GM18520 (cell line): ENCODE data around the gene C1R.
"Not testable (repeated sequence)": the region's sequence is repeated elsewhere in the genome, so short reads cannot be mapped to it uniquely, and the experiment has no call there.

Experiments used
- ATAC-seq: cut with Tn5 transposase; IDR thresholded peaks from one replicate; pipeline ENCODE4 v1.9.1; 2021; ENCODE audit not compliant: unreplicated experiment

C1R gene

DNA sequence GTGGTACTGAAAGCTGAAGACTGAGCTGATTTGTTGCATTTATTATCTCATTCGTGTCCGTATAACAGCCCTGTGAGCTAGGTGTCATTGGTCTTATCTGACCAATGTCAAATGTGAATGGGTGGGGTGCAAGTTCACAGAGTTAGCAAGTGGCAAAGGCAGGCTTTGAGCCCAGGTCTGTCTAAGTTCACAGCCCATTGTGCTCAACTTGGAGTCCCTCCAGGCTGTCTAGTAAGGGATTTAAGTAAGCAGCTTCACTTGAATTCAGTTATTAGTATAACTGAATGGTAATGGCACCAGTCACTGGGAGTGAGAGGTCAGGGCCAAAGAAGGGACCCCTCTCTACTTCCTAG lies 23.3 kb downstream of the C1R start:
- ATAC-seq: no peak

DNA sequence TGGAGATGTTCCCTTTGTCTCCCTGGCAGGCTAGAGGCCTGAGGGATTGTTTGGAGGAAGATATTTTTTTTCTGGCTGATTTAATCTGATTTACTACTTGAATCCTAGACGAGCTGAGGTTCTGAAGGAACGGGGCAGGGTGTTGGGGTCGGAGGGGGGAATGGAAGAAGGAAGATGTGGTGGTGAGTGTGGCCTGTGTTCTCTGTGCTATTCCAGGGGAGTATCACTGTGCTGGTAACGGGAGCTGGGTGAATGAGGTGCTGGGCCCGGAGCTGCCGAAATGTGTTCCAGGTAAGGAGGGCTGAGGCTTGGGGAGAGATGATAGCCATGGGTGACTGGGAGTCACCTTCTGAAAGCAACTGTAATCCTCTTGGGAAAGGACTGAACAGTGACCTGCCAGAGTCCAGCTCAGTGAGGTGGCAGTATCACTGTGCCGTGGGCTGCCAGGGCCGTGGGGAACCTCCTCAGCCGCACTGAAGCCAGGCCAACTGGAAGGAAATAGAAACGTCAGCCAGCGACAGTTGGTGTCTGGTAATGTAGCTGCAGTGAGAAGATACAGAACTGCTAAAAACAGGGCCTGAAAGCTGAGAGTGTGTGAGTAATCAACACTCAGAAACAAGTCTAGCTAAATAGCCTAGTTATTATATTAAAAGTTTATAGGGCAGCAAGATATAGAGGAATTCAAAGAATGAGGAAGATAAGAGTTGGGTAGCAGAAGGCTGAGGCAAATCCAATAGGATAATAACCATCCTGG lies 23.8 kb downstream of the C1R start:
- ATAC-seq: no peak

DNA sequence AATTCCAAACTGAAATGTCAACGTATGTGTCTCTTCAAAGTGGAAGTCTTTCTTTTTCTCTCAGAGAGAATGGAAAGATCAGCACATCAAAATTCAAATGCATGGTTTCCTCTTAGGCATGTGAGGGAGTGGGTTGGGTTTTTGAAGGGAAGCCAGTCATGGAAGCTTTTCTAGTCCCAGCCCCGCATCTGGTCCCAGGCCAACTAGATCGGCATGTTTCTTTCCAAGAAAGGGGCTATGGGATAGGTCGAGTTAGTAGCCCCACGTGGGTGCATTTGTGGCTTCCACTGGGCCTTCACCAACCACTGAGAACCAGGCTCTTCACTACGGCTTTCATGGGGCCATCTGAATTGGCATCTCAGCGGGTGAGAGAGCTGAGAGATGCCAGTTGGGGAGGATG lies 25.1 kb downstream of the C1R start:
- no peak for ATAC-seq

DNA sequence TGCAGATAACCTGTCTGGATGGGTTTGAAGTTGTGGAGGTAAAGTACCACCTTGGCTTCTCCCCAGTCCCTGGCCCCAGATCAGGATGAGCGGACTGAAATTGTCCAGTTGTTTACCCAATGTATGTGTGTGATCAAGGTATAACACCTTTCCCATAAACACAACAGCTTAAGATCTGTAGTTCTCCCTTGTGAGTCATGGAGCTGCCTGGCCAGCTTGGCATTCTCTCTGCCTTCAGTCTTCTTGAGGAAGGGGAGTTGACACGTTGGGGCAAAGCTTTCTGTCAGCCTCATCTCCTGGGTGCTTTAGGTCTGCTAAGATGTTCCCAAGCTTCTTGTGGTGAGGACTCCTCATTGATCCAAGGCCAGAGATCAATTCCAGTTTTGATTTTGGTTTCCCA lies 25.6 kb downstream of the C1R start:
- no peak for ATAC-seq

DNA sequence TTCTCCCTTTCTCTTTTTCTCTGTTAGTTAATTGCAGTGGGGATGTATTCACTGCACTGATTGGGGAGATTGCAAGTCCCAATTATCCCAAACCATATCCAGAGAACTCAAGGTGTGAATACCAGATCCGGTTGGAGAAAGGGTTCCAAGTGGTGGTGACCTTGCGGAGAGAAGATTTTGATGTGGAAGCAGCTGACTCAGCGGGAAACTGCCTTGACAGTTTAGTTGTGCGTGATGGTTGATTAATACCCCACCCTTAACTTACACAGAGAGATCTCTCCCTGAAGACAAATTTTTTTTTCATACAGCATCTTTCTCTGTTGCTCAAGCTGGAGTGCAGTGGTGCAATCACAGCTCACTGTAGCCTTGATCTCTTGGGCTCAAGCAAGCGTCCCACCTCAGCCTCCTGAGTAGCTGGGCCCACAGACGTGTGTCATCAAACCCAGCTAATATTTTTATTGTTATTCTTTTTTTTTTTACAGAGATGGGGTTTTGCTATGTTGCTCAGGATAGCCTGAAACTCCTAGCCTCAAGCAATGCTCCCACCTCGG lies 27.1 kb downstream of the C1R start:
- no peak for ATAC-seq

DNA sequence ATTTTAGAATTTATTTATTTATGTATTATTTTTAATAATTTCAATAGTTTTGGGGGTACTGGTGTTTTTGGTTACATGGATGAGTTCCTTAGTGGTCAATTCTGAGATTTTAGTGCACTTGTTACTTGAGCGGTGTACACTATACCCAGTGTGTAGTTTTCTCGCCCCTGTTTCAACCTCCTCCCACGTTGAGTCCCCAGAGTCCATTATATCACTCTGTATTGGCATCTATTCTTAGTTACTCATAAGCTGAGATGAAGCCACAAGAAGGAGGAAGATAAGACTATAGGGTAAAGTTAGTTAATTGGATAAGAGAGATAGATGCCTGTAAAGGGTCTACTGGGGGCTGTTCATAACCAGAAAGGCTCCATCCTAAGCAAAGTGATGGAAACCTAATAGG lies 27.7 kb downstream of the C1R start:
- ATAC-seq: no peak

DNA sequence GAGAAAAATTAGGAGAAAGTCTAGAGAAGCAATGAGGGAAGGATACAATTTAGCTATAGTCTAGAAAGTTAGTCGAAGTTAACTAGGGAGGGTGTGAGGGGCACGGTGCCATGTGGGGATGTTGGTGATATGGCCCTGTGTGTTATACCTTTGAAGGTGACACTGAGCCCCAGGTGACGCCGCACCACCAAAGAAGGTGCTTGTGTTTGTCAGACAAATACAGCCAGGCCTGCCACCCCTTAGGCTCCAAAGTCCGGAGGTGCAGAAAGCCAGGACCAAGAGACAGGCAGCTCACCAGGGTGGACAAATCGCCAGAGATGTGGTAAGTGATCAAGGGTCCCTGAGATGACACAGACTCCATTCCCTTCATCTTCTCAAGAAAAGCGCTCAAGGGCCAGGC lies 30.6 kb downstream of the C1R start:
- ATAC-seq: no peak

DNA sequence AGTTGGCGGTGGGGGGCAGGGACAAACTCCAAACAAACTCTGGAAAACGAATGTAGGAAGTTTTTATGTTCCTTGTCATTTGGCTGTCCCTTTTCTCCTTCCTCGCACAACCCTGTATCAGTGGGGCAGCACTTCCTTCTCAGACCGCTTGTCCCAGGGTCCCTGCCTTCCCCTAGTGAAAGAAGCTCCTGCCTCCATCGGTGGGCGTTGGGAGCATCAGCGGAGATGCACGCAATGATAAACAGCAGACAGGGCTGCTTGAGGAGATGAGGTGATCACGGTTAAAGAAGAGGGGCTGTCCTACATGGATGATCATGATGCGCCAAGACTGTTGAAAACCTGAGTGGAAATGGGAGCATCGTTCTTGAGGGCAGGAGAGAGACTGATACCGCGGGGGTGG lies 31.1 kb downstream of the C1R start:
- no peak for ATAC-seq

DNA sequence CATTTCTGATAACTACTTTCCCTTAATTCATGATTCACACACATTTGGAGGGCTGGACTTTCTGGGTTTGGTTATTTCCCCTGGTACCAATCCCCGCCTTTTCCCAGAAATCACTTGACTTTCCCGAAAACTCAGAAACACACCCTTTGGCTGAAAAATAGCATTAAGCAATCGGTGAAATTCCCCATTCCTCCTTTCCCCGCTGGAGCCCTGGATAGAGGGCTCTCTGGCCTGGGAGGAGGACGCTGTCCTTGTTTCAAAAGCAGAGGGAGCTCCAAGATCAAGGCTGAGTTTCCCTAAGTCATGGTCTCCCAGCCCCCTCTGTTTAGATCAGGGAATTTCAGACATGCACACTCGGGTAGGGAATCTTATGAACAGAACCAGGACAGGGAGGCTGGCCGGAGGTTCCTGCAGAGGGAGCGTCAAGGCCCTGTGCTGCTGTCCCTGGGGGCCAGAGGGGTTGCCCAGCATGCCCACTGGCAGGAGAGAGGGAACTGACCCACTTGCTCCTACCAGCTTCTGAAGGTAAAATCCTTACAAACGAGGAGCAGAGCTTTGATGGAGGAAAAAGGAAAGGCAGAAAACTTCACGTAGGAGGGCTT lies 31.8 kb downstream of the C1R start, which contains the start of gene C1S:
Gene C1S (plus strand): TSS at position 366 of the 602 bp plus-strand sequence. CDS start 1,195 bp downstream, outside the sequence.
- no peak for ATAC-seq

DNA sequence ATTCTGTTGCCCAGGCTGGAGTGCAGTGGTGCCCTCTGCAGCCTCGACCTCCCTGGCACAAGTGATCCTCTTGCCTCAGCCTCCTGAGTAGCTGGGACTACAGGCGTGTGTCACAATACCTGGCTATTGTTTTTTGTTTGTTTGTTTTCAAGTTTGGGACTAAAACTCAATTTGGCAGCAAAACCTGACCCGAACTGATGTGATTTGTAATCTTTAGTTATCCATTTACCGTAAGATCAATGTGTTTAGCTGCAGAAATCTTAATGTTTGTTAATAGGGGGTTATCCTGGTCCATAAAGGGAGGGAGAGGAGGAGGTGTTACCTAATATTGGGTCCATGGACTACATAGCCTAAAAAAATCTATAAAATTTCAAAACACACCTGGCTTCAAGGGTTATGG lies 32.5 kb downstream of the C1R start:
- no peak for ATAC-seq

DNA sequence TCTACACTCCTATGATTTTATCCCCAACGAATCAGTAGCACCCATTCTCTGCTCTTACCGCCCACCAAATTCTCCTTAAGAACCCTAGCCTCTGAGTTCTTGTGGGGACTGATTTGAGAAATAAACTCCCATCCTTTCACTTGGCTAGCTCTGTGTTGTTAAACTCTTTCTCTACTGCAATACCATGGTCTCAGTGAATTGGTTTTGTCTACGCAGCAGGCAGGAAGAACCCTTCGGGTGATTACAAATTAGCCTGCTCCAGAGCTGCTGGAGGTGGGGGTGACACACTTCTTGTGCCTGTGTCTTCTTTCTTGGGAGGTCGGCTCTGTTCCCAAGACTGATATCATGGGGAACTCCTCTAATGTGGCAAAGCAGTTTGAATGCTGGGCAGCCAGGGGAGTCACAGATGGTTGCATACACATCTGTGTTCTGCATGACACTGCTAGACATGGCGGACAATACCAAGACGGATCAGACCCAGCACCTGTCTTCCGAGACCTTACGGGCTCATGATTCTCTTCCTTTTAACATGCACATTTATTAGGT lies 33.3 kb downstream of the C1R start:
- no peak for ATAC-seq

DNA sequence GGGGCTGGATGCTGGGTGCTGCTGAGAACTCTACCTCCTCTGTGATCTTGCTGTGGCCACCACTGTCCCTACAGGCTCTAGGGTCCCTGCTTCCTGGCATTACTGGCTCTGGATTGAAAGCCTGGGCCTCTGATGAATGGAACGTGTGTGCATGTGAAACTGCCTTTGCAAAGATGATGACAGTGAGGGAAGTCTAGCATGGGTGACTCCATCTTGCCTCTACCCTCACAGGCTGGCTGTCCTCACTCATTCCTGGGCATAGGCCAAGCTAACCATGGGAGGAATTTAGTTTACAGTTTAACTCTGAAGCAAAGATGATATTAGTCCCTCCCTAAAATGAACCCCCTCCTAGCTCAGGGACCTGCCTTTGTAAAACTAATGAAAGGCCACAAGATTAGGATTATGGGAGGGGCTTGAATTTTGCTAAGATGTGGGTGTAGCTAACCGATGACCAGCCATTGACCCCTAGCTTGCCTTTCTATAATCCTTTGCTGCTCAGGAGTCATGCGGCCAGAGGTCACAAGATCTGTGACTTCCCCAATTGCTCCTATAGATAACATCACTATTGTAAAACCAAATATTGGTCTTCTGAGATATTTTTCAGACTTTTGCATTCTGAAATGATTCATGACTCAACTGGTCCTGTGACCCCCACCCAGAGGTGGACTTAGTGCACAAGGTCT lies 33.9 kb downstream of the C1R start:
- no peak for ATAC-seq

DNA sequence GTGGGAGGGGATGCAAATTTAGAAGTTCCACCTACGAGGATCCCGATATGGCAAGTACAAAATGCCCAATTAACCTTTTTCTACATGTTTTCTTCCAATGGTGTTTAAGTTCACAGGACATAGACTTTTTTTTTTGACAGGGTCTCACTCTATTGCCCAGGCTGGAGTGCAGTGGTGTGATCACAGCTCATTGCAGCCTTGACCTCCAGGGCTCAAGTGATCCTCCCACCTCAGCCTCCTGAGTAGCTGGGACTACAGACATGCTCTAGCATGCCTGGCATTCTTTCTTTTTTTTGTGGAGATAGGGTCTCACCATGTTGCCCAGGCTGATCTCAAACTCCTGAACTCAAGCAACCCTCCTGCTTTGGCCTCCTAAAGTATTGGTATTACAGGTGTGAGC lies 36.5 kb downstream of the C1R start:
- ATAC-seq: not testable (repeated sequence)

DNA sequence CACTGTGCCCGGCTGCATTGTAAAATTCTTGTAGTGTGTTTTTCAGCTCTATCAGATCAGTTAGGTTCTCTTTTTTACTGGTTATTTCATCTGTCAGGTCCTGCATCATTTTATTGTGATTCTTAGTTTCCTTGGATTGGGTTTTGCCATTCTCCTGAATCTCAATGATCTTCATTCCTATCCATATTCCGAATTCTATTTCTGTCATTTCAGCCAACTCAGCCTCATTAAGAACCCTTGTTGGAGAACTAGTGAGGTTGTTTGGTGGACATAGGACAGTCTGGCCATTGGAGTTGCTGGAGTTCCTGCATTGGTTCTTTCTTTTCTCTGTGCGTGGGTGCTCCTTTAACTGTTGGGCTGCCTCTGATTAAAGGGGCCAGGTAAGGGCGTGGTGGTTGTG lies 37.3 kb downstream of the C1R start:
- no peak for ATAC-seq

DNA sequence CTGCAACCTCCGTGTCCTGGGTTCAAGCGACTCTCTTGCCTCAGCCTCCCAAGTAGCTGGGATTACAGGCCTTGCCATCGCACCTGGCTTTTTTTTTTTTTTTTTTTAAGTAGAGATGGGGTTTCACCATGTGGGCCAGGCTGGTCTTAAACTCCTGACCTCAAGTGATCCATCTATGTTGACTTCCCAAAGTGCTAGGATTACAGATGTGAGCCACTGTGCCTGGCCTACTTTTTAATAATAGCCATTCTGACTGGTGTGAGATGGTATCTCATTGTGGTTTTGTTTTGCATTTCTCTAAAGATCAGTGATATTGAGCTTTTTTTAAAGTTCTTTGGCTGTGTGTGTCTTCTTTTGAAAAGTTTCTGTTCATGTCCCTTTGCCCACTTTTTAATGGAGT lies 42.3 kb downstream of the C1R start:
- not testable (repeated sequence) for ATAC-seq

DNA sequence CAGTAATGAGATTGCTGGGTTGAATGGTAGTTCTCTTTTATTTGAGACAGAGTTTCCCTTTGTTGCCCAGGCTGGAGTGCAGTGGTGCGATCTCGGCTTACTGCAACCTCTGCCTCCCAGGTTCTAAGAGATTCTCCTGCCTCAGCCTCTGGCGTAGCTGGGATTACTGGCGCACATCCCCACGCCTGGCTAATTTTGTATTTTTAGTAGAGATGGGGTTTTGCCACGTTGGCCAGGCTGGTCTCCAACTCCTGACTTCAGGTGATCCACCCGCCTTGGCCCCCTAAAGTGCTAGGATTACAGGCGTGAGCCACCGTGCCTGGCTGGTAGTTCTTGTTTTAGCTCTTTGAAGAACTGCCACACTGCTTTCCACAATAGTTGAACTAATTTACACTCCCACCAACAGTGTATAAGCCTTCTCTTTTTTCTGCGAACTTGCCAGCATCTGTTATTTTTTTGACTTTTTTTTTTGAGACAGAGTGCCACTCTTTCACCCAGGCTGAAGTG lies 42.7 kb downstream of the C1R start:
- ATAC-seq: not testable (repeated sequence)

DNA sequence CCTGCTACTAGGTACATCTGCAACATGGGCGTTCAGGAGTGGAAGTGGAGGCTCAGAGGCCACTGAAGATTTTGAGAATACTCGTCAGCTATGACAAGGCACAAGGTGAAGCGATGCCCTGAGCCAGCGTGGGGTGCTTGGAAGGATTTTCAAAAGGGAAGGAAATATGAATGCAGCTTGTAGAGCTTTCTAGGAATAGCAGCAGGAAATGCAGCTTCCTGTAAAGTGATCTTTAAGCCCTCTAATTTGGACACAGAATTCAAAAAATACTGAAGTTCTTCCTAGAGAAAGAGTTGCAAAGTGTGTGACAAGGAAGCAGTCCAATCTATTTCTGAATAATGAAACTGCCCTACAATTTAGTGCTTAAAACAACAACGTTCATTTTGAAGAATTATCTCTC lies 44.9 kb downstream of the C1R start:
- ATAC-seq: no peak

DNA sequence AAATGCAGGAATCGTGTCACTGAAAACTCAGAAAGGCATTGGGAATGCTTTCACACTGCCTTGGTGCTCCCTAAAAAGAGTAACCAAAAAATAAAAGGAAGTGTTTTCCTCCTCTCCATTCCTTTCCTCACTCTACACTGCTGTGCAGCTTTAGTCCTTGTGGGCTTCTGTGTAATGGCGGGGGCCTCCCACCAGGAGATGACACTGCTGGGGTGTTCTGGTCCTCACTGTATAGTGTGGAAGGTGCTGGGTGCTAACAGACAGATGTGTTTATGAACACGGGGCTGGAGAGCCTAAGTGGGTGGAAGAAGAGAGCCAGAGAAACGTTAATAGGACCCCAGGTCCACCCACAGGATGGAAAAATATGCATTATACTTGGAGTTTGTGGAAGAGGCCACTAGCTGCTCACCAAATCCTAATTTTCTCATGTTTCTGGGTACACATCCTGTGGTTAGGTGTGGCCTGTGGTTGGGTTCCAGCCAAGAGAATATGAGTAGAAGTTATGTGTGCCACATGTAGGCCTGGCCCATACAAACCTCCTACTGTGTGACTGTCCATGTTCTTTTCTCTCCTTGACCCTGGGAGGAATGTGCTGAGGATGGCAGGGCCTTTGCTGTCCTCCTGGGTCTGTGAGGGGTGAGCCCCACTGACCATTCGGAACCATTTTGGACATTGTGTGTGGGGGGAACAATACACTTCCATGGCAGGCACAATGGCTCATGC lies 45.7 kb downstream of the C1R start:
- ATAC-seq: no peak

DNA sequence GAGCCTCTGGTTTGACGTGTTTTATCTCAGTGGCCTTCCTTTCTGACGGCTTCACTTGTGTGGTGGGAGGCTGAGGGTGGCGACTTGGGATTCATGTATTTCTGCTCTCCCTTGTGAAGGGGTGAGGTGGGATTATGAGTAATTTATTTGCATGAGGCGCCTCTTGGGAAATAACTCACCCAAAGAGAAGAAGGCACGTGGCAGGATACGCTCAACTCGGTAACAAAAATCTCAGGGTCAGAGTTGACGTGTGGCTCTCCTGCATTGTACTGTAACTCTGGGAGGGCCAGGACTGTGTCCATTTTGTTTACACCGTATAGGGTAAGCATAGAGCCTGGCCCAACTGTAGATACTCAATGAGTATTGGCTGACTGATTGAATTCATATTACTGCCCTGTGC lies 46.3 kb downstream of the C1R start:
- no peak for ATAC-seq

DNA sequence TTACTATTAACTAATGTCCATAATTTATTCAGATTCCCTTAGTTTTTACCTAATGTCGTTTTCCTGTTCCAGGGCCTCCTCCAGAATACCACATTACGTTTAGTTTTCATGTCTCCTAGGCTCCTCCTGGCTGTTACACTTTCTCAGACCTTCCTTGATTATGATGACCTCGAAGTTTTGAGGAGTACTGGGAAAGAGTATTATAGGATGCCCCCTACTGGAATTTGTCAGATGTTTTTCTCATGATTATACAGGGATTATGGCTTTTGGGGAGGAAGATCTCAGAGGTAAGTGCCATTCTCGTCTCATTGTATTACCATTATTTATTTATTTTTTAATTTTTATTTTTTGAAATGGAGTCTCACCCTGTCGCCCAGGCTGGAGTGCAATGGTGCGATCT lies 49.4 kb downstream of the C1R start:
- ATAC-seq: no peak

DNA sequence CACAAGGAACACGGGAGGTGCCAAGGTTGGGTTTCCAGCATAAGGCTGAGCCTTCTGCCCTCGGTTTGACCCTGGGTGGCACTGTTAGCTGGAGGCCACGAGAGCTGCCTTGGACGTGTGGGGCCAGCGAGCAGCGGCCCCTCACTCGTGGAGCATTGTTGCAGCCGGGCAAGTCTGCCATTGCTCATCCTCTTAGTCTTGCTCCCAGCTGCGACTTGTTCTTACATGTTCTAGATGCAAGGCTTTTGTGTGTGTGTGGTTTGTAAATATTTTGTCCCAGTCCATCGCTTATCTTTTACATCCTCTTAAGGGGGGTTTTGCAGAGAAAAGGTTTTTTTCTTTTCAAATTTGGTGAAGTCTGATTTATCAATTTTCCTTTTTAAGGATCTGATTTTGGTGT lies 52.8 kb downstream of the C1R start:
- no peak for ATAC-seq
